Measurements from ENCODE around the gene QPRT.
A peak's percentile ranks its signal among the peaks of the same experiment; 100 is the strongest.
"Not testable (repeated sequence)": the region's sequence is repeated elsewhere in the genome, so short reads cannot be mapped to it uniquely, and the experiment has no call there.

QPRT gene

DNA sequence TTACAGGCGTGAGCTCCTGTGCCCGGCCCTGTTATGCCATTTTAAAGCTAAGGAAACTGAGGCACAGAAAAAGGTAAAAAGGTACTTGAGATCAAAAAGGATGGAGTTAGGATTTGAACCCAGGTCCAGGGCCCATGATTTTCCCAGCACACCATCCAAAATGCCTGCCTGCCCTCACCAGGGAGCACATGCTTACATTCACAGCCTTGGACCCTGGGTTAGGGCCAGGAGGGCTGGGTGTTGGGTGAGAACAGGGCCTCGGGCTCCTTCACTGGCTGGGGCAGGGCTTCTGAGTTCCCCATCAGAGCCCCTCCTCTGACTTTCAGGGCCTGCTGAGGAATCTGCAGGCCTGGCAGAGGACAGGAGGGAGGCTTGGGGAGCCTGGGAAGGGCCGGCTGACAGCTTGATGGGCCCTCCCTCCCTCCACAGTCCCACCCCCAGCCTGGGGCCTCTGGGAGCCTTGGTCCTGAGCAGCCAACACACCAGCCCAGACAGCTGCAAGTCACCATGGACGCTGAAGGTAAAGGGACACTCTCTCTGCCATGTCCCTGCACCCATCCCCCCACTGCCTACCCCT is at the start of gene QPRT:
QPRT (plus strand) TSS at position 490 of the 577 bp plus-strand sequence; CDS start at position 508, 18 bp downstream.
- no peak for DNase-seq

GRCh38 chr16:29629318-29629717 is 49.7 kb upstream of the QPRT start:
- DNase-seq: not testable (repeated sequence)

DNA sequence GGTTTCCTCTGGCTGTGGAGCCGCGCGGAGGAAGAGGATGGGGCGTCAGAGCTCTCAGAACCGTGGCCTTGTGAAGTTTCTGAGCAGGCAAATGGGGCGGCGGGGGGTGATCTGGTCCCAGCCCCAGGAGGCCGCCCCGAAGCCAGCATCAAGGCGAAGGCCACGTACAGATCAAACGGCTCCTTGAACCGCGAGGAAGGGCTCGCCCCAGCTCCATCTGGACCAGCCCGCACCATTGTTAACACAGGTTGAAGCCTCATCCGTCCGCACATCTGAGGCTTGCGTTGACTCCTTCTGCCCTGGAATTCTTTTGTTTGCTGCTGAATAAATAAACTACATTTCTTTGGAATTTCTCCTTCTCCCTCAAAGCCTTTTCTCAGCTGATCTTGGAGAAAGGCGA is 47.3 kb upstream of the QPRT start:
- not testable (repeated sequence) for DNase-seq

GRCh38 chr16:29635902-29636301 is 43.1 kb upstream of the QPRT start:
- not testable (repeated sequence) for DNase-seq

GRCh38 chr16:29636368-29636767 is 42.6 kb upstream of the QPRT start:
- not testable (repeated sequence) for DNase-seq

DNA sequence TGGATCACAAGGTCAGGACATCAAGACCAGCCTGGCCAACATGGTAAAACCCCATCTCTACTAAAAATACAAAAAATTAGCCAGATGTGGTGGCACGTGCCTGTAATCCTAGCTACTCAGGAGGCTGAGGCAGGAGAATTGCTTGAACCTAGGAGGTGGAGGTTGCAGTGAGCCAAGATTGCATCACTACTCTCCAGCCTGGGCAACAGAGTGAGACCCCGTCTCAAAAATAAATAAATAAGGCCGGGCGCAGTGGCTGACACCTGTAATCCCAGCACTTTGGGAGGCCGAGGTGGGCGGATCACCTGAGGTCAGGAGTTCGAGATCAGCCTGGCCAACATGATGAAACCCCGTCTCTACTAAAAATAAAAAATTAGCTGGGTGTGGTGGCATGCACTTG is 40.2 kb upstream of the QPRT start:
- DNase-seq: not testable (repeated sequence)

GRCh38 chr16:29641561-29641960 is 37.4 kb upstream of the QPRT start:
- DNase-seq: peak in 1 of 2 donors; percentile 20

DNA sequence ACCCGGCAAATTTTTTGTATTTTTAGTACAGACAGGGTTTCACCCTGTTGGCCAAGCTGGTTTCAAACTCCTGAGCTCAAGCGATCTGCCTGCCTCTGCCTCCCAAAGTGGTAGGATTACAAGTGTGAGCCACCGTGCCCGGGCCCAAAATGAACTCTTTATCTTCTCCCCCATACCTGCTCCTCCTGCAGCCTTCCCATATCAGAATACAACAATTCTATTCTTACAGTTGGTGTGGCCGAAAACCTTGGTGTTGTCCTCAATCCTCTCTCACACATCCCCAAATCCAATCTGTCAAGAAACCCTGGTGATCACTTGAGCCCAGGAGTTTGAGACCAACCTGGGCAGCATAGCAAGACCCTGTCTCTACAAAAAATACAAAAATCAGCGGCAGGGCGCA is 35.4 kb upstream of the QPRT start:
- DNase-seq: no peak

- DNase-seq: no peak
Measured at GRCh38 chr16:29644338-29644857, 34.6 kb upstream of the QPRT start.

- peak in 1 of 2 donors; percentile 84 for DNase-seq
Measured at GRCh38 chr16:29644973-29645693, 33.8 kb upstream of the QPRT start.

GRCh38 chr16:29645694-29646187 is 33.2 kb upstream of the QPRT start:
- DNase-seq: peak in 1 of 2 donors; percentile 61

DNA sequence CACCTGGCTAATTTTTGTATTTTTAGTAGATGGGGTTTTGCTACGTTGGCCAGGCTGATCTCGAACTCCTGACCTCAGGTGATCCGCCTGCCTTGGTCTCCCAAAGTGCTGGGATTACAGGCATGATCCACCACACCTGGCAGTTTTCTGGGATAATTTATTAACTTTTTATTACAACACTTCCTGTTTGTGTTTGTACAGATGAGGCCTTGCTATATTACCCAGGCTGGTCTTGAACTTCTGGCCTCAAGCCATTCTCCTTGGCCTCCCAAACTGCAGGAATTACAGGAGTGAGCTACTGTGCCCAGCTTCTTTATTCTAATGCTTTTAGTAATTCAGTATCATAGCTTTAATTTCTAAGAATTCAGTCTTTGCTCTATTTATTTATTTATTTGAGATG is 32.0 kb upstream of the QPRT start:
- no peak for DNase-seq

DNA sequence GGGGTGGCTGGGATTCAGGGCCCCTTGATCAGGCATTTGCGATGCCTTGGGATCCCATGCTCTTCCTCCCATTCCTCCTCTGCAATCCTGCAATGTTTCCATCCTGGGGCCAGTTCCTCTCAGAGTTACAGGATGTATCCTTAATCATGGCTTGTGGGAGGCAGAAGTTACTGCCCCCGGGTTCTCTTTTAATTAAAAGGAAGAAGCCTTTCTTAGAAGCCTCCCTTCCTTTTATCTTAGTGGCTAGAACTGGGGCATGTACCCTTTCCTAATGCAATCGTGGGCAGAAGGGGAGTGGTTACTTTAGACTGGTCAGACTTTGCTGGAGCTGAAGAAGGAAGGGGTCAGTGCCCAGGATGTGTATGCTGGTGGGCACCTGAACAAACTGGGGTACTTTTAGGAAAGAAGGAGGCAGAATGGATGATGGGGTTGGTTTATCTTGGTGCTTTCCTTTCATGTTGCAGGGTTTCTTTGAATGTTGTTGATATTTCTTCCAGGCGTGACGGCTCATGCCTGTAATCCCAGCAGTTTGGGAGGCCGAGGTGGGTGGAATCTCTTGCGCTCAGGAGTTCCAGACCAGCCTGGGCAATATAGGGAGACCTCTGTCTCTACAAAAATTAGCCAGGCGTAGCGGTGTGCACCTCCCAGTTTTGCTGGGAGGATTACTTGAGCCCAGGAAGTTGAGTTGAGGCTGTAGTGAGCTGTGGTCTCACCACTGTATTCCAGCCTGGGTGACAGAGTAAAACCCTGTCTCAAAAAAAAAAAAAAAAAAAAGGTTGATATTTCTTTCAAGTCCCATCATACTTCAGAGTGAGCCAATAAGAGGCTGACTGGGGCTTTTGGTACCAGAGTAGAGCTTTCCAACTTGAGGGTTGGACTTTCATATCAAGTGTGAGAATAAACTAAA is 29.1 kb upstream of the QPRT start:
- DNase-seq: no peak

- no peak for DNase-seq
Measured at GRCh38 chr16:29650771-29651170, 28.2 kb upstream of the QPRT start.

- DNase-seq: no peak
Measured at GRCh38 chr16:29651774-29652349, 27.1 kb upstream of the QPRT start.

DNA sequence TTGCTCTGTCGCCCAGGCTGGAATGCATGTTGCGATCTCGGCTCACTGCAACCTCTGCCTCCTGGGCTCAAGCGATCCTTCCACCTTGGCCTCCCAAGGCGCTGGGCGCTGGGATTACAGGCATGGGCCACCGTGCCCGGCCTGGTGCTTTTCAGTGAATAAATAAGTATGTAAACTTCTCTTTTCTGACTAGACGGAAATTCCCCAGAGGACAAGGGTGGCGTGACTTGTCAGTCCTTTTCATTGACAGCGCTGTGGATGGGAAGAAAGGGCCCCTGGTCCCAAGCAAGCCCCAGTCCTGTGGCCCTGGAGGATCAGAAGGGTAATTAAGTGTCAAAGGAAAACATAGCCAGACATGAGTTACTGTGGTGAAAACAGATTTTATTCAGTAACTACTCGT is 25.5 kb upstream of the QPRT start:
- DNase-seq: peak in 1 of 2 donors; percentile 85

DNA sequence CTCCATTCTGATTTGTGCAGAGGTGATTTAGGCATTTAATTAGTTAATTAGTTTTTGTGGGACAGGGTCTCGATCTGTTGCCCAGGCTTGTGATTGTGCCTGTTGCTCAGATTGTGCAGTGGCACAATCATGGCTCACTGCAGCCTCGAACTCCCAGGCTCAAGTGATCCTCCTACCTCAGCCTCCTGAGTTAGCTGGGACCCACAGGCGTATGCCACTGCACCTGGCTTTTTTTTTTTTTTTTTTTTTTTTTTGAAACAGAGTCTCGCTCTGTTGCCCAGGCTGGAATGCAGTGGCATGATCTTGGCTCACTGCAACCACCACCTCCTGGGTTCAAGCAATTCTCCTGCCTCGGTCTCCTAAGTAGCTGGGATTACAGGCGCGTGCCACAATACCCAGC is 25.1 kb upstream of the QPRT start:
- DNase-seq: not testable (repeated sequence)

- no peak for DNase-seq
Measured at GRCh38 chr16:29656688-29657523, 22.1 kb upstream of the QPRT start.

DNA sequence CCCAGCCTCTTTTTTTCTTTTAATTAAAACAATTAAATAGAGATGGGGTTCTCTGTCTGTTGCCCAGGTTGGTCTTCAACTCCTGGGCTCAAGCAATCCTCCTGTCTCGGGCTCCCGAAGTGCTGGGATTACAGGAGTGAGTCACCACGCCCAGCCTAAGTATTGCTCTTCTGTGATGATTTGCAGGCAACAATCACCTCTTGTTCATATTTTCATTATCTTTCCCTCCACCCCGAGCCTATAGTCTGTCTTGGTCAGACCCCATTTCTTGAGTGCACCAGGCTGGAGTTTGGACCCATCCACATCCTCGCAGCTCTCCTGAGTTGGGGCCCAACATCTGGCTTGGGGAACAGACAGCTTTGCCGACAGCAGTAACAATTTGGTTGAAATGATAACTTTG is 20.3 kb upstream of the QPRT start:
- DNase-seq: no peak

GRCh38 chr16:29662000-29662728 is 16.8 kb upstream of the QPRT start:
- DNase-seq: no peak

DNA sequence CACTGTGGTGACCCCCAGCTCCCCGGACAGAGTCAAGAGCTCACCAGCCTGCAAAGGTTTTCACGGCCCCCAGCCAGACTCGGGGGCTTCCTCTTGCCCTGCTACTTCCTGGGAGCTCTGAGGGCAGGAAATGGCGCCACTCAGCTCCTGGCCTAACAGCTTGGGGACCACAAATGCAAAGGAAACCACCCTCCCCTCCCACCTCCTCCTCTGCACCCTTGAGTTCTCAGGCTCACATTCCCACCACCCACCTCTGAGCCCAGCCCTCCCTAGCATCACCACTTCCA is 16.3 kb upstream of the QPRT start:
- DNase-seq: no peak

Data from bone marrow (tissue), 2 donors.